Mesenchymal stem cell (in vitro differentiated cells and primary cell): ENCODE measurements around the gene TCF12.

Source experiments
- DNase-seq: peaks from one replicate; pipeline ENCODE4 v3.0.0-alpha.2; 2013
- H2AFZ ChIP-seq: one replicate; pipeline ENCODE4 v1.6.1; 2013; ENCODE audit warnings: low read depth, mild to moderate bottlenecking, control low read depth, inconsistent platforms, low read length, moderate library complexity
- H2AK5ac ChIP-seq: 2 replicates; pipeline ENCODE4 v1.6.1; 2013; ENCODE audit warnings: low read length, moderate library complexity, mild to moderate bottlenecking, inconsistent platforms; ENCODE audit not compliant: severe bottlenecking
- H2BK120ac ChIP-seq: one replicate; pipeline ENCODE4 v1.6.1; 2013; ENCODE audit warnings: low read depth, mild to moderate bottlenecking, inconsistent platforms, low read length, moderate library complexity
- H2BK12ac ChIP-seq, 2 experiments: one replicate each; pipeline ENCODE4 v1.6.1; 2013; ENCODE audit warnings: inconsistent platforms in 2 of 2, low read length in 2 of 2, mild to moderate bottlenecking in 2 of 2, moderate library complexity in 2 of 2, control low read depth in 1 of 2
- H2BK15ac ChIP-seq: one replicate; pipeline ENCODE4 v1.6.1; 2013; ENCODE audit warnings: mild to moderate bottlenecking, low read depth, inconsistent platforms; ENCODE audit not compliant: poor library complexity, severe bottlenecking
- H2BK5ac ChIP-seq: 2 replicates; pipeline ENCODE4 v1.6.1; 2013; ENCODE audit warnings: low read depth, mild to moderate bottlenecking, low read length, control low read depth, inconsistent platforms; ENCODE audit not compliant: poor library complexity, severe bottlenecking
- H3K14ac ChIP-seq, 2 experiments: one replicate each; pipeline ENCODE4 v1.6.1; 2013; ENCODE audit warnings: inconsistent platforms in 2 of 2, low read length in 2 of 2, control low read depth in 1 of 2, mild to moderate bottlenecking in 1 of 2, moderate library complexity in 1 of 2
- H3K18ac ChIP-seq, 2 experiments: one replicate each; pipeline ENCODE4 v1.6.1; 2013; ENCODE audit warnings: inconsistent platforms in 2 of 2, low read length in 2 of 2, control low read depth in 1 of 2, low read depth in 1 of 2, mild to moderate bottlenecking in 1 of 2
- H3K23ac ChIP-seq, 2 experiments: one replicate each; pipeline ENCODE4 v1.6.1; 2013; ENCODE audit warnings: inconsistent platforms in 2 of 2, low read length in 2 of 2, mild to moderate bottlenecking in 2 of 2, moderate library complexity in 2 of 2, control low read depth in 1 of 2
- H3K27ac ChIP-seq: 2 replicates; pipeline ENCODE4 v1.5.1; 2013; ENCODE audit warnings: mild to moderate bottlenecking, moderate library complexity, low read length, control low read depth, inconsistent platforms; ENCODE audit not compliant: poor library complexity, severe bottlenecking
- H3K27me3 ChIP-seq, 2 experiments: 2 replicates each; pipeline versions ENCODE4 v1.6.1 to v1.7.0; 2013; ENCODE audit warnings: low read length in 2 of 2, mild to moderate bottlenecking in 2 of 2, moderate library complexity in 2 of 2, control low read depth in 1 of 2, inconsistent platforms in 1 of 2; ENCODE audit not compliant: control insufficient read depth in 1 of 2, insufficient read depth in 1 of 2
- H3K36me3 ChIP-seq, 2 experiments: 2 replicates each; pipeline versions ENCODE4 v1.6.1 to v1.7.0; 2013; ENCODE audit warnings: low read length in 2 of 2, control low read depth in 1 of 2, inconsistent platforms in 1 of 2, low read depth in 1 of 2, mild to moderate bottlenecking in 1 of 2; ENCODE audit not compliant: insufficient read depth in 2 of 2, control insufficient read depth in 1 of 2
- H3K4ac ChIP-seq, 2 experiments: one replicate each; pipeline ENCODE4 v1.6.1; 2013; ENCODE audit warnings: inconsistent platforms in 2 of 2, low read length in 2 of 2, mild to moderate bottlenecking in 2 of 2, moderate library complexity in 2 of 2, control low read depth in 1 of 2, low read depth in 1 of 2
- H3K4me1 ChIP-seq: 2 replicates; pipeline ENCODE4 v1.6.1; 2013; ENCODE audit warnings: low read depth, low read length, control low read depth; ENCODE audit not compliant: control insufficient read depth, insufficient read depth
- H3K4me2 ChIP-seq: 2 replicates; pipeline ENCODE4 v1.6.1; 2013; ENCODE audit warnings: low read length, mild to moderate bottlenecking, inconsistent platforms; ENCODE audit not compliant: poor library complexity, severe bottlenecking
- H3K4me3 ChIP-seq, 2 experiments: 2 replicates each; pipeline versions ENCODE4 v1.5.1 to v1.7.0; 2013; ENCODE audit warnings: low read length in 2 of 2, mild to moderate bottlenecking in 2 of 2, control low read depth in 1 of 2, low read depth in 1 of 2; ENCODE audit not compliant: insufficient read depth in 1 of 2
- H3K79me1 ChIP-seq: replicated peaks from 2 replicates; pipeline ENCODE4 v1.6.1; 2013; ENCODE audit warnings: mild to moderate bottlenecking, control low read depth, low read length, inconsistent platforms; ENCODE audit not compliant: poor library complexity, severe bottlenecking
- H3K9ac ChIP-seq: 2 replicates; pipeline ENCODE4 v1.7.0; 2013; ENCODE audit warnings: mild to moderate bottlenecking, low read length, moderate library complexity
- H3K9me3 ChIP-seq: 2 replicates; pipeline ENCODE4 v1.7.0; 2013; ENCODE audit warnings: mild to moderate bottlenecking, low read length; ENCODE audit not compliant: control insufficient read depth
- H4K8ac ChIP-seq: one replicate; pipeline ENCODE4 v1.6.1; 2013; ENCODE audit warnings: inconsistent platforms, mild to moderate bottlenecking, low read length, moderate library complexity
- H4K91ac ChIP-seq: one replicate; pipeline ENCODE4 v1.6.1; 2013; ENCODE audit warnings: mild to moderate bottlenecking, low read length, inconsistent platforms
- WGBS: methylation state at CpG from one replicate; pipeline ENCODE4 v1.1.7; 2013; ENCODE audit warnings: mixed read lengths; 5-methylcytosine and 5-hydroxymethylcytosine counted together

Gene TCF12

DNA sequence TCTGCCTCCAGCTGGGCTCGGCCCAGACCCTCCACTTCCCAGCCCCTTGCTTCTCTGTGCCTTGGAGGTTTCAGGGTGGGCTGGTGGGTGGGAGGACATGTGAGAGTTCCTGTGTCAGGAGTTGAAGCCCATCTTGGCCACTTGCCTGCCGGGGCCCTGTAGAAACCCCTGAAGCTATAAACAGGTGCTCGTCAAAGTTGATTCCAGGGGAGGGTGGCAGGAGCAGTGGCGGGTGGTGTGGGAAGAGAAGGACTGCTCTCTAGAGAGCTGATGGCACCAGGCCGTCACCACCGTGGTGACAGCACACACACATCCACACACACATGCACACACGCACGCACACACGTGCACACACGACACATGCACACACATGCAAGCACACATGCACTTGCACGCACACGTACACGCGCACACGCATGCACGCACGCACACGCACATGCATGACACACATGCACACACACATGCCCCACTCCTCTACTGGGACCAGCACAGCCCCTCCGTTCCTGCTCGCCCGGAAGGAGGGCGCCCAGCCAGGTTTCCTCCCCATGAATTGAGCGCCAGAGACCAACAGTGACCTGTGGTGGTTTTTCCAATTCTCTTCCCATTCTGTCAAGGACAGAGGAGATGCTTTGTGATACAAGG, 401.6 kb downstream of the TCF12 start:
- H2AFZ ChIP-seq = no peak overlapping the region
- no peak overlapping the region for H2BK120ac ChIP-seq
- DNase-seq = no peak
- H4K8ac ChIP-seq = no peak overlapping the region
- H3K27me3 ChIP-seq = no peaks in the 10 kb centered on the region
- H3K27ac ChIP-seq = no peak overlapping the region
- H3K9me3 ChIP-seq = no peaks in the 10 kb centered on the region
- H3K9ac ChIP-seq = peak overlapping the region; percentile 84
- H3K14ac ChIP-seq = peak overlapping the region in 1 of 2 experiments; percentile 12
- H2AK5ac ChIP-seq = no peak overlapping the region
- no peak overlapping the region for H3K4me3 ChIP-seq
- H3K4me2 ChIP-seq = no peak overlapping the region
- H3K4me1 ChIP-seq = peaks cover 10% of the 10 kb centered on the region
- no peak overlapping the region for H3K23ac ChIP-seq
- no peaks in the 10 kb centered on the region for H3K79me1 ChIP-seq
- H2BK12ac ChIP-seq = no peak overlapping the region
- H2BK15ac ChIP-seq = no peak overlapping the region
- H3K4ac ChIP-seq = no peak overlapping the region
- H2BK5ac ChIP-seq = no peak overlapping the region
- H3K36me3 ChIP-seq = peaks cover 0 to 4% of the 10 kb centered on the region in 2 experiments
- WGBS = 92% methylated on average over 21 of the region's 23 CpGs
- no peak overlapping the region for H3K18ac ChIP-seq
- H4K91ac ChIP-seq = no peak overlapping the region

DNA sequence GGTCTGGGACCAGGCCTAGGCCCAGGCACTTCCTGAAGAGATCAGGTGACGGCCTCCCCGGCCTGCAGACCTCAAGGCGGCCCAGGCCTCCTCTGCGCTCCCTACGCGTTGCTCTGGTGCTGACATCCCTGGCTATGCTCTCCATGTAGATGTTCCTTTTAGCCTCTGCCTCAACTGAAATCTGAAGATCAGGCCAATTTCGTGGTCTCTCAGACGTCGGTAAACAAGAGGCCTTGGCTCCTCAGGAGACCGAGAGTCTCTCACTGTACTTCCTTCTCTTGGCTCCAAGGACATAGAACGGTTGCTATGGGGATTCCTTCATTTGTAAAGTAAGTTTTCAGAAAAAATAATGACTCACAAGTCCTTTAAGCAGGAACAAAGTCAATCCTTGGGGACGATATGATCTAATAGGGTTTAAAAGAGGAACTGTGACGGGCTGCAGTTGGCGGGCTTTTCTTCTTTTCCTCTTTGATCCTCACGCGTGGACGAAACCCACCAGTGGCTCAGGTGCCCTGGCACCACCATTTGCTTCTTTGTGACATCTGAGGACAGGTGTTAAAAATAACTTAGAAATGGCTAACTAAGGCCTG, 402.3 kb downstream of the TCF12 start:
- Histone ChIP-seq H2BK5ac (no peak overlapping the region), H3K79me1 (no peaks in the 10 kb centered on the region), H3K18ac (no peak overlapping the region), H4K8ac (no peak overlapping the region), H2AK5ac (no peak overlapping the region), H2BK120ac (no peak overlapping the region), H3K27ac (no peak overlapping the region), H3K4me2 (no peak overlapping the region), H3K4me1 (peaks cover 10% of the 10 kb centered on the region), H3K27me3 (no peaks in the 10 kb centered on the region), H3K4ac (no peak overlapping the region), H4K91ac (no peak overlapping the region), H3K9me3 (no peaks in the 10 kb centered on the region), H2AFZ (no peak overlapping the region), H2BK12ac (no peak overlapping the region), H3K23ac (no peak overlapping the region), H2BK15ac (no peak overlapping the region), H3K14ac (no peak overlapping the region), H3K36me3 (peaks cover 0 to 4% of the 10 kb centered on the region in 2 experiments), H3K9ac (peak overlapping the region; percentile 84), H3K4me3 (peak overlapping the region in 1 of 2 experiments; percentile 14)
- WGBS = 80% methylated on average over 15 of the region's 17 CpGs
- peak; percentile 65 for DNase-seq

DNA sequence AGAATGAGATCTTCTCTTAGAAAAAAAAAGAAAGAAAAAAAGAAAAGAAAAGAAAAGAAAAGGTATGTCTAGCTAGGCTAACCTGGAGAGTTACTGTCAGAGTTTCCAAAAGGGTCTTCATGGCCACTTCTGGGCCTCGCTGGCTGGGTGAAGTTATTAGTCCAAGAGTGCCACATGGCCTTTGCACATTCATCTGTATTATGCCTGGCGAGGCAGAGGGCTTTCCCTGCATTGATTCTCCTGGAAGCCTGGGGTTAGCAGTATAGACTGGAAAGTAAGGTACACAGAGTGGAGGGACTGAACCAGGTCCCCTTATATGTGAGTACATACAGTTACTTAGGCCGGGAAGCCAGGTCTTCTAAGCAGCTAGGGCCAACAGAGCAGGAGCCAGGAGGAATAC, 403.0 kb downstream of the TCF12 start:
- Histone ChIP-seq H3K18ac (no peak overlapping the region), H3K9me3 (no peaks in the 10 kb centered on the region), H2BK120ac (no peak overlapping the region), H3K4ac (no peak overlapping the region), H2AK5ac (no peak overlapping the region), H3K27me3 (no peaks in the 10 kb centered on the region), H3K4me2 (no peak overlapping the region), H3K79me1 (no peaks in the 10 kb centered on the region), H3K4me1 (peaks cover 10% of the 10 kb centered on the region), H3K9ac (peak overlapping the region; percentile 84), H2BK12ac (no peak overlapping the region), H2BK5ac (no peak overlapping the region), H3K4me3 (no peak overlapping the region), H4K8ac (no peak overlapping the region), H2BK15ac (no peak overlapping the region), H3K23ac (no peak overlapping the region), H3K27ac (no peak overlapping the region), H3K36me3 (peaks cover 0 to 4% of the 10 kb centered on the region in 2 experiments), H3K14ac (no peak overlapping the region), H2AFZ (no peak overlapping the region), H4K91ac (no peak overlapping the region)
- no peak for DNase-seq
- 95% methylated on average over 2 of the region's 3 CpGs for WGBS

DNA sequence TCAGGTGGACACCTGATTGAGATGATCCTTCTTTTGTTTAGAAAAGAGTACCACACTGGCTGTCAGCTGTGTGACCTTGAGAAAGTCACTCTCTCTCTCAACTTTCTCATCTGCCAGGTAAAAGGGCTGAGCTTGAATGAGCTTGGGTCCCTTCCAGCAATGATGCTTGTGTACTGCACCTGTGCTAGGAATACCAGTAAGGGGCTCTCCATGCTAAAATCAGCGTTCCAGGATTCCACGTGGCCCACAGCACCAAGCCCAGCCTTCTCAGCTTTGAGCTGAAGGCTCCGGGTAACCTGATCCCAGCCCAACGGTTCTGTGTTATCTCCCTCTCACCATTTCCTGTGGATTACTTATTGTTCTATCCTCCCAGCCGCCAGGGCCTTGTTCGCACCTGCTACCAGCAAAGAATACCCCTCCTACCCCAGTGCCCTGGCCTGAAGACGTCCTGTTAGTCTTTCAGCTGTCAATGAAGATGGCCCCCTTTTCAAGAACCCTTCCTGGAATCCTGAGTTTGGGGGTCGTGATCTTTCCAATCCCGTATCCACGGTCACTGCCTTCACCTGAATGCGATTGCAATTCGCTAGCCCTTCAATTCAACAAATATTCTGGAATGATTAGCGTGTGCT, 403.6 kb downstream of the TCF12 start:
- no peak overlapping the region for H4K91ac ChIP-seq
- no peak overlapping the region for H3K23ac ChIP-seq
- H2AK5ac ChIP-seq = no peak overlapping the region
- WGBS = 78% methylated on average over 13 of the region's 13 CpGs
- no peak overlapping the region for H3K27ac ChIP-seq
- H3K9me3 ChIP-seq = no peaks in the 10 kb centered on the region
- H2BK15ac ChIP-seq = no peak overlapping the region
- H3K36me3 ChIP-seq = peaks cover 0 to 4% of the 10 kb centered on the region in 2 experiments
- H2AFZ ChIP-seq = no peak overlapping the region
- H3K4ac ChIP-seq = no peak overlapping the region
- no peak overlapping the region for H3K9ac ChIP-seq
- H3K4me2 ChIP-seq = no peak overlapping the region
- no peak overlapping the region for H2BK12ac ChIP-seq
- H3K27me3 ChIP-seq = no peaks in the 10 kb centered on the region
- DNase-seq = no peak
- H2BK5ac ChIP-seq = no peak overlapping the region
- peaks cover 12% of the 10 kb centered on the region for H3K4me1 ChIP-seq
- H3K18ac ChIP-seq = no peak overlapping the region
- H3K4me3 ChIP-seq = no peak overlapping the region
- H3K14ac ChIP-seq = no peak overlapping the region
- no peak overlapping the region for H4K8ac ChIP-seq
- H3K79me1 ChIP-seq = no peaks in the 10 kb centered on the region
- no peak overlapping the region for H2BK120ac ChIP-seq
